Measurements from ENCODE around the gene KCNE3. TPM values are rescaled to one million over a fixed set of nuclear protein-coding genes. Genes with fewer than 3 reads are reported as not detected.

KCNE3 gene
- total and polyA plus RNA-seq, 2 of the 4 experiments (the other 2 are of a cell fraction), result 0.05 to 0.18 TPM

DNA sequence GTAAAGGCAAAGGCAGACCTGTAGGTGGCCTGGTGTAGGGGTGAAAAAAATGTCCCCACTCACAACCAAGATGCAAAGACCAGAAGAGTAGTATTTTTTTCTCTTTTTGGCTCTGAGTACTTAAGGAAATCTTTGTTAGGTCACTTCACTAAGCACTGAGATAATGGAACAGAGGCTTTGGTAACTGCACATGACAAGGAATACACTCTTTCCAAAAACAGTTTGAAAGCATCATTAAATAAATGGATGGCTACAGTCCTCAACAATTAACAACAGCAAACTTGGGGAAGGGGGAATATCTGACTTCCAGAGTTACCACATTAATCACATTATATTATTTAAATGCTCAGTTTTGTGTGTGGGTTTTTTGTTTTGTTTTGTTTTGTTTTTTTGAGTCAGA lies 42.2 kb downstream of the KCNE3 start:
- Histone ChIP-seq H3K9me1 (ENCODE audit: insufficient read depth, low read length) (no peaks in the 10 kb centered on the region), H2BK15ac (ENCODE audit: low read depth, low read length) (no peak overlapping the region), H2AK5ac (ENCODE audit: low read depth, low read length) (no peak overlapping the region), H3K79me1 (ENCODE audit: low read depth in 1 of 2, low read length in 2 of 2) (no peaks in the 10 kb centered on the region), H3K4ac (ENCODE audit: low read depth, low read length) (no peak overlapping the region), H3K23ac (ENCODE audit: low read depth, low read length) (no peak overlapping the region), H3K9ac (ENCODE audit: low read depth, low read length) (no peak overlapping the region), H3K56ac (ENCODE audit: extremely low read depth, insufficient read depth, low read length) (no peak overlapping the region), H4K8ac (ENCODE audit: low read depth in 2 of 2, low read length in 2 of 2) (no peak overlapping the region), H2BK20ac (ENCODE audit: low read depth, low read length) (no peak overlapping the region), H3K4me2 (ENCODE audit: low read depth, low read length) (no peak overlapping the region), H3K27me3 (ENCODE audit: control insufficient read depth, insufficient read depth, low read length) (no peaks in the 10 kb centered on the region; the same call in 1 of the 2 replicates), H3K27ac (ENCODE audit: insufficient read depth, low read length) (no peak overlapping the region), H3K36me3 (ENCODE audit: control insufficient read depth, insufficient read depth, low read length) (no peaks in the 10 kb centered on the region), H2AK9ac (replicated peaks; ENCODE audit: low read depth, low read length, poor library complexity) (no peak overlapping the region), H4K5ac (ENCODE audit: low read depth, low read length) (no peak overlapping the region), H3K14ac (replicated peaks; ENCODE audit: low read depth, low read length) (no peak overlapping the region), H2BK120ac (ENCODE audit: low read depth, low read length) (no peak overlapping the region), H2BK5ac (ENCODE audit: low read depth, low read length, poor library complexity, severe bottlenecking) (no peak overlapping the region), H3K9me3 (ENCODE audit: control insufficient read depth, insufficient read depth, low read length) (peaks cover 3% of the 10 kb centered on the region; the same call in 1 of the 2 replicates), H4K91ac (ENCODE audit: insufficient read depth, low read depth, low read length) (no peak overlapping the region), H3K18ac (ENCODE audit: low read depth, low read length) (no peak overlapping the region), H2AFZ (replicated peaks; ENCODE audit: low read length, poor library complexity) (no peak overlapping the region), H4K20me1 (ENCODE audit: insufficient read depth, low read length) (no peaks in the 10 kb centered on the region), H3K4me1 (ENCODE audit: control insufficient read depth, insufficient read depth, low read length) (no peaks in the 10 kb centered on the region), H3K4me3 (ENCODE audit: insufficient read depth, low read depth, low read length) (no peak overlapping the region)
- ATAC-seq (ENCODE audit: low read depth), result no peak
- TF ChIP-seq POLR2A (IDR thresholded peaks at IDR 0.05; ENCODE audit: low read depth, low read length), result no peak
- TF ChIP-seq MAZ (IDR thresholded peaks at IDR 0.05; ENCODE audit: borderline replicate concordance, low read depth, low read length), result no peak
- no peak for TF ChIP-seq BHLHE40 (IDR thresholded peaks at IDR 0.05; ENCODE audit: low read depth, low read length)
- TF ChIP-seq CHD1 (IDR thresholded peaks at IDR 0.05; ENCODE audit: low read depth, low read length), result no peak
- ChIA-PET CTCF (interaction anchor here (0.6 kb wide), 1 partner anchor 249 kb away, joined by 3 read pairs; no protein-coding TSS in a partner anchor), POLR2A (ENCODE audit: unreplicated experiment) (no interaction called here)
- DNase-seq, result no peak
- in situ Hi-C loops (cut with MboI; ENCODE audit: low sequenced_read_pairs), result no loop called here
- dilution Hi-C loops (cut with HindIII; ENCODE audit: low sequenced_read_pairs, unreplicated experiment), result no loop called here
- intact Hi-C loops (cut with micrococcal nuclease), result no loop called here
- BruUV-seq (replicated peaks), result no TSS peak
